SK-N-SH (cell line): ENCODE results near the gene SBK1. TPM values are rescaled to one million over a fixed set of nuclear protein-coding genes. Genes with fewer than 3 reads are reported as not detected.

Experiments
- CTCF ChIA-PET: fragments of 300-600, 350-600 bp; formaldehyde crosslinking; extraction: SDS; loops from one replicate; lab custom pipeline; 2021; lab: Yijun Ruan, JAX
- POLR2A ChIA-PET: fragments of 350-600 bp; sonication (Branson Sonifier 250); formaldehyde crosslinking; extraction: SDS; loops from one replicate; lab custom pipeline; 2020; ENCODE audit warnings: antibody characterized with exemption, inconsistent platforms; lab: Yijun Ruan, JAX
- DNase-seq: peaks from one replicate; pipeline ENCODE4 v3.0.0; 2012
- H2AFZ ChIP-seq: fragments of 200-600 bp; sonication (generic); 2 replicates; pipeline ENCODE4 v1.8.1; 2016; ENCODE audit warnings: antibody characterized with exemption, mild to moderate bottlenecking, low read depth
- H3F3A ChIP-seq: fragments of 200-600 bp; sonication (generic); replicated peaks from 2 replicates; pipeline ENCODE3; 2016; ENCODE audit warnings: antibody characterized with exemption, mild to moderate bottlenecking; ENCODE audit not compliant: insufficient read depth
- H3K27ac ChIP-seq, 2 experiments: fragments of 200-500 bp in 1 of 2; fragments of 200-600 bp in 1 of 2; sonication (Bioruptor generic) in 1 of 2; sonication (generic), shearing (Covaris generic) in 1 of 2; 2 replicates each; pipeline versions ENCODE4 v1.5.1 to v1.6.1; 2014 to 2016; ENCODE audit warnings: low read depth in 2 of 2, inconsistent platforms in 1 of 2, low read length in 1 of 2, mild to moderate bottlenecking in 1 of 2, mixed read lengths in 1 of 2
- H3K27me3 ChIP-seq: fragments of 200-600 bp; sonication (generic), shearing (Covaris generic); 2 replicates; pipeline ENCODE4 v1.6.1; 2016; ENCODE audit warnings: mixed run types; ENCODE audit not compliant: insufficient read depth
- H3K36me3 ChIP-seq, 2 experiments: fragments of 200-500 bp in 1 of 2; fragments of 200-600 bp in 1 of 2; sonication (Bioruptor generic) in 1 of 2; sonication (generic) in 1 of 2; replicated peaks in 1 of 2; 2 replicates each; pipeline versions ENCODE3 to v1.5.1; 2014 to 2016; ENCODE audit warnings: low read length in 1 of 2, mild to moderate bottlenecking in 1 of 2; ENCODE audit not compliant: insufficient read depth in 2 of 2, control insufficient read depth in 1 of 2
- H3K4me1 ChIP-seq, 2 experiments: fragments of 200-500 bp in 1 of 2; fragments of 200-600 bp in 1 of 2; sonication (Bioruptor generic) in 1 of 2; sonication (generic), shearing (Covaris generic) in 1 of 2; 2 replicates each; pipeline versions ENCODE4 v1.5.1 to v1.6.1; 2014 to 2016; ENCODE audit warnings: low read depth in 1 of 2, low read length in 1 of 2, mixed run types in 1 of 2; ENCODE audit not compliant: insufficient read depth in 2 of 2, control insufficient read depth in 1 of 2
- H3K4me2 ChIP-seq: fragments of 200-600 bp; sonication (generic), shearing (Covaris generic); 2 replicates; pipeline ENCODE4 v1.6.1; 2017; ENCODE audit warnings: mixed run types
- H3K4me3 ChIP-seq, 2 experiments: fragments of 200-500 bp in 1 of 2; fragments of 200-600 bp in 1 of 2; sonication (Bioruptor generic) in 1 of 2; sonication (generic), shearing (Covaris generic) in 1 of 2; 2 replicates each; pipeline versions ENCODE4 v1.5.1 to v1.8.1; 2014 to 2016; ENCODE audit warnings: low read depth in 2 of 2, inconsistent platforms in 1 of 2, low read length in 1 of 2, mild to moderate bottlenecking in 1 of 2, mixed read lengths in 1 of 2, moderate library complexity in 1 of 2
- H3K79me2 ChIP-seq: fragments of 200-600 bp; sonication (generic); 2 replicates; pipeline ENCODE4 v1.8.1; 2017; ENCODE audit warnings: mild to moderate bottlenecking; ENCODE audit not compliant: insufficient read depth
- H3K9ac ChIP-seq: fragments of 200-600 bp; sonication (generic); 2 replicates; pipeline ENCODE4 v1.6.1; 2017; ENCODE audit warnings: mixed run types
- H3K9me2 ChIP-seq: fragments of 200-600 bp; sonication (generic); 2 replicates; pipeline ENCODE4 v1.6.1; 2017; ENCODE audit warnings: mixed run types
- H3K9me3 ChIP-seq: fragments of 200-600 bp; sonication (generic); 2 replicates; pipeline ENCODE4 v1.6.1; 2017; ENCODE audit warnings: mixed run types, mild to moderate bottlenecking, moderate library complexity
- H4K20me1 ChIP-seq: fragments of 200-600 bp; sonication (generic); 2 replicates; pipeline ENCODE4 v1.6.1; 2017; ENCODE audit warnings: mild to moderate bottlenecking, mixed run types; ENCODE audit not compliant: insufficient read depth
- EP300 ChIP-seq, 2 experiments: IDR thresholded peaks; 2 replicates each; pipeline versions ENCODE4 v1.4.0 to v1.6.1; 2012; ENCODE audit warnings: borderline replicate concordance in 1 of 2, low read depth in 1 of 2, low read length in 1 of 2
- FOSL2 ChIP-seq: IDR thresholded peaks from 2 replicates; pipeline ENCODE4 v1.4.0; 2012; ENCODE audit warnings: low read depth, mild to moderate bottlenecking, moderate library complexity, borderline replicate concordance
- FOXM1 ChIP-seq: IDR thresholded peaks from 2 replicates; pipeline ENCODE4 v1.4.0; 2012; ENCODE audit warnings: low read depth, mild to moderate bottlenecking
- GATA2 ChIP-seq: sonication (generic); formaldehyde crosslinking; IDR thresholded peaks from 2 replicates; pipeline ENCODE4 v1.5.0; 2020; ENCODE audit warnings: mild to moderate bottlenecking, missing genetic modification reagents
- NFIC ChIP-seq: IDR thresholded peaks from 2 replicates; pipeline ENCODE4 v1.4.0; 2012; ENCODE audit warnings: borderline replicate concordance
- NRF1 ChIP-seq: IDR thresholded peaks from 2 replicates; pipeline ENCODE4 v1.6.1; 2012; ENCODE audit warnings: low read depth, mild to moderate bottlenecking, low read length
- PBX3 ChIP-seq: IDR thresholded peaks from 2 replicates; pipeline ENCODE4; 2012
- REST ChIP-seq: IDR thresholded peaks from 2 replicates; pipeline ENCODE4 v1.6.1; 2012; ENCODE audit warnings: mild to moderate bottlenecking, low read depth, low read length, moderate library complexity
- RFX5 ChIP-seq: IDR thresholded peaks from 2 replicates; pipeline ENCODE4 v1.6.1; 2012; ENCODE audit warnings: mild to moderate bottlenecking, improper control_type of control experiment, low read length
- SIN3A ChIP-seq: IDR thresholded peaks from 2 replicates; pipeline ENCODE4 v1.6.1; 2012; ENCODE audit warnings: low read depth, mild to moderate bottlenecking, low read length, moderate library complexity, borderline replicate concordance
- SMC3 ChIP-seq: IDR thresholded peaks from 2 replicates; pipeline ENCODE4 v1.6.1; 2012; ENCODE audit warnings: low read depth, low read length, improper control_type of control experiment
- TAF1 ChIP-seq: IDR thresholded peaks from 2 replicates; pipeline ENCODE4 v1.6.1; 2012; ENCODE audit warnings: low read depth, mild to moderate bottlenecking, low read length, moderate library complexity, borderline replicate concordance
- TEAD4 ChIP-seq: IDR thresholded peaks from 2 replicates; pipeline ENCODE4 v1.4.0; 2012; ENCODE audit warnings: mild to moderate bottlenecking, borderline replicate concordance; ENCODE audit not compliant: insufficient read depth
- USF2 ChIP-seq: fragments of 150-350 bp; IDR thresholded peaks from 2 replicates; pipeline ENCODE4 v1.6.1; 2017; ENCODE audit warnings: antibody characterized with exemption, low read length, low read depth, borderline replicate concordance
- YY1 ChIP-seq: IDR thresholded peaks from 2 replicates; pipeline ENCODE4 v1.4.0; 2012; ENCODE audit warnings: low read depth, mild to moderate bottlenecking
- WGBS: methylation state at CpG from one replicate; pipeline ENCODE4 v1.1.6; 2017; ENCODE audit warnings: low lambda C conversion rate; 5-methylcytosine and 5-hydroxymethylcytosine counted together
- polyA plus RNA-seq, 3 experiments: library from polyadenylated mRNA; depleted of rRNA; stranded (reverse); fragments of >200 nt; gene quantifications; 2 replicates each; pipeline ENCODE4 v1.2.3, GENCODE V29; 2012
- TF ChIP-seq, protein P1 (sequence below): fragments of 200-600 bp; sonication (generic); IDR thresholded peaks from 2 replicates; pipeline ENCODE4 v1.6.1; 2017; ENCODE audit warnings: antibody characterized with exemption, mild to moderate bottlenecking, moderate library complexity
- TF ChIP-seq, protein P2 (sequence below): IDR thresholded peaks from 2 replicates; pipeline ENCODE4 v1.4.0; 2012; ENCODE audit warnings: low read depth

The SBK1 gene
- polyA plus RNA-seq, 1 of the 3 experiments (the other 2 are of a cell fraction): 0.36 TPM

GRCh38 chr16:28276301-28276700 lies 16.0 kb upstream of the SBK1 start:
- CTCF ChIA-PET: interaction anchor here (0.9 to 15.4 kb wide), 4 partner anchors 9 to 38 kb away, joined by 3 to 302 read pairs (median 22); no protein-coding TSS in a partner anchor
- no peak overlapping the region for H3K4me3 ChIP-seq
- H3K79me2 ChIP-seq: no peaks in the 10 kb centered on the region
- H3F3A ChIP-seq: no peaks in the 10 kb centered on the region
- H2AFZ ChIP-seq: no peak overlapping the region
- H3K9ac ChIP-seq: no peak overlapping the region
- H4K20me1 ChIP-seq: no peaks in the 10 kb centered on the region
- H3K9me3 ChIP-seq: no peaks in the 10 kb centered on the region
- POLR2A ChIA-PET: no interaction called here
- no peaks in the 10 kb centered on the region for H3K9me2 ChIP-seq
- 68% methylated on average over 11 of the region's 11 CpGs for WGBS
- peaks cover 6% of the 10 kb centered on the region for H3K27me3 ChIP-seq
- H3K4me1 ChIP-seq: peaks cover 0 to 4% of the 10 kb centered on the region in 2 experiments; a peak in 1 of 4 replicates
- no peaks in the 10 kb centered on the region for H3K36me3 ChIP-seq
- H3K27ac ChIP-seq: no peak overlapping the region
- no peak overlapping the region for H3K4me2 ChIP-seq
- DNase-seq: no peak
- no peak for TF ChIP-seq REST
- no peak for TF ChIP-seq EP300 (IDR thresholded peaks at IDR 0.05; ENCODE audit: borderline replicate concordance in 1 of 2, low read depth in 1 of 2, low read length in 1 of 2)
- no peak for TF ChIP-seq SMC3
- TF ChIP-seq SIN3A: no peak
- TF ChIP-seq, protein P1, sequence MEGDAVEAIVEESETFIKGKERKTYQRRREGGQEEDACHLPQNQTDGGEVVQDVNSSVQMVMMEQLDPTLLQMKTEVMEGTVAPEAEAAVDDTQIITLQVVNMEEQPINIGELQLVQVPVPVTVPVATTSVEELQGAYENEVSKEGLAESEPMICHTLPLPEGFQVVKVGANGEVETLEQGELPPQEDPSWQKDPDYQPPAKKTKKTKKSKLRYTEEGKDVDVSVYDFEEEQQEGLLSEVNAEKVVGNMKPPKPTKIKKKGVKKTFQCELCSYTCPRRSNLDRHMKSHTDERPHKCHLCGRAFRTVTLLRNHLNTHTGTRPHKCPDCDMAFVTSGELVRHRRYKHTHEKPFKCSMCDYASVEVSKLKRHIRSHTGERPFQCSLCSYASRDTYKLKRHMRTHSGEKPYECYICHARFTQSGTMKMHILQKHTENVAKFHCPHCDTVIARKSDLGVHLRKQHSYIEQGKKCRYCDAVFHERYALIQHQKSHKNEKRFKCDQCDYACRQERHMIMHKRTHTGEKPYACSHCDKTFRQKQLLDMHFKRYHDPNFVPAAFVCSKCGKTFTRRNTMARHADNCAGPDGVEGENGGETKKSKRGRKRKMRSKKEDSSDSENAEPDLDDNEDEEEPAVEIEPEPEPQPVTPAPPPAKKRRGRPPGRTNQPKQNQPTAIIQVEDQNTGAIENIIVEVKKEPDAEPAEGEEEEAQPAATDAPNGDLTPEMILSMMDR: no peak
- TF ChIP-seq NFIC: no peak
- TF ChIP-seq TAF1: no peak
- no peak for TF ChIP-seq GATA2 (CRISPR knock-in tag)
- TF ChIP-seq, protein P2, sequence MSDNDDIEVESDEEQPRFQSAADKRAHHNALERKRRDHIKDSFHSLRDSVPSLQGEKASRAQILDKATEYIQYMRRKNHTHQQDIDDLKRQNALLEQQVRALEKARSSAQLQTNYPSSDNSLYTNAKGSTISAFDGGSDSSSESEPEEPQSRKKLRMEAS: no peak
- TF ChIP-seq RFX5: no peak
- no peak for TF ChIP-seq FOXM1
- no peak for TF ChIP-seq FOSL2
- TF ChIP-seq TEAD4: no peak
- TF ChIP-seq USF2: no peak
- no peak for TF ChIP-seq PBX3
- TF ChIP-seq YY1: no peak
- no peak for TF ChIP-seq NRF1
- TF ChIP-seq, all 33 proteins: peak for 0
